HG03378 (cell line): ENCODE data around the gene MAP3K6.

ENCODE experiments used
- ATAC-seq: cut with Tn5 transposase; IDR thresholded peaks from one replicate; pipeline ENCODE4 v1.9.1; 2021; ENCODE audit warnings: mild to moderate bottlenecking, moderate library complexity; ENCODE audit not compliant: unreplicated experiment

MAP3K6 gene

GRCh38 chr1:27358038-27358927, 8.5 kb downstream of the MAP3K6 start:
- no peak for ATAC-seq

DNA sequence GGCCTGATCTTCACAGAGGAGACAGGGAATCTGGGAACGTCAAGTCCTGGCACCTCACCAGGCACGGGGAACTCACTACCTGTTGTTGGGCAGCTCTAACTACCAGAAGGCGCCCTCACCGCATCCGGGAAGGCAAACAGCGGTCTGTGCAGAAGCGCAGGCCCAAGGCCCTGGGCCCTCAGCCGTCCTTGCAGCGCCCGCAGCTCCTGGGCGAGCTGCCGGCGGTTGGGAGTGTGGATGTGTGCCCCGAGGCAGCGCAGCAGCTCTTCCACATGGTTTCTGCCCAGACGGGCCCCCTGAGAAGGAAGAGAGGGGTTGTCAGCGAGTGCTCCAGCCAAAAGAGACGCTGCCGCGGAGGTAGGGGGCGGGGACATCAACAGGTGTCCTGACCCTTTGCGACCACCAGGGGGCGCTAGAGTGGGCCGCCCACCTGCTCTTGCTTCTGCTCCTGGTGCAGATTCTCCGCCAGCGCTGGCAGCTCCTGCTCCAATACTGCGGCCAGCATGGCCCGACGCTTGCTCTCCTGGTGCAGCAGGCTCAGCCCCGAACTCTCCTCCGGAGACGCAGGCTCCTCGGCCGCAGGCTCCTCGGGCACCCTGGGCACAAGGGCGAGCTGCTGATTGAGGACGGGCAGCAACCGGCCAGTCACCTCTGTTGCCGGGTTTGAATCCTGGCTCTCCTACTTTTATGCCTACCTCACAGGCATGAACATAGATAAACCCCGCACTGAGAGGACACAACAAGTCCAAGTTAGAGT, 9.3 kb downstream of the MAP3K6 start:
- no peak for ATAC-seq

- ATAC-seq, result no peak
These were observed 10.0 kb downstream of the MAP3K6 start for GRCh38 chr1:27356619-27357280.

GRCh38 chr1:27356277-27356618, 10.5 kb downstream of the MAP3K6 start:
- no peak for ATAC-seq

DNA sequence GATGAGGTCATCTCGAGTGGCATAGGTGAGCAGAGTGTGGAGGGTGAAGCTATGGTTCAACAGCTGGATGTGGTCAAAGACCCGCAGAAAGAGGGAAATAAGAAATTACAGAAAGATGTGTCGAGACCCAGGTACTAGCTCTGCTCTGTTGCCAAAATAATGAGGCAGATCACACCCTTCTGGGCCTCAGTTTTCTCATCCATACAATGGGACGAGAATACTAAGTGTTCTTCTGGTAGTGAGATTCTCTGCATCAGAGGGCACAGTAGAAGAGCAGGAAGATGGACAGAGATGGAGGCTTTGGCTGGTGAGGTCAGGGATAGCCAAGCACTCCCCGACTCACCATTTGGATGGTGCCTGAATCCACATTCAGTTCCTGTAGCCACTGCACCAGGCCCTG, 11.1 kb downstream of the MAP3K6 start:
- no peak for ATAC-seq

DNA sequence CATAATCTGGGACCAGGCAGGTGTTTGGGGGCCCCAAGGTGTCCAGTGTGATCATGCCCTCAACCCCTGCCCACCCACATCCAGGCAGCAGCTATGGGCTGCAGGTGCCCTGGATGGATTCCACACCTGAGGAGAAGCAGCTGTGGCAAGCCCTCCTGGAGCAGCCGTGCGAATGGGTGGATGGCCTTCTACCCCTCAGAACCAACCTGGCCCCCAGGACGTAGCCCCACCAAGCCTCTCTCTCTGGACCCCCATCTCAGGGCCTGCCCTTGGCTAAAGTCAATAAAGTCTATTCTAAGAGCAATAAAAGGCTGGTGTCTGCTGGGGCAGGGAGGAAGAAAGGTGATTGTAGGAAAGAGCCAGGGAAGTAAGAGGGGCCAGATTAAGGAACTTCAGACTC, 13.1 kb downstream of the MAP3K6 start:
- ATAC-seq, result no peak

GRCh38 chr1:27353166-27353565, 13.6 kb downstream of the MAP3K6 start:
- ATAC-seq, result no peak

DNA sequence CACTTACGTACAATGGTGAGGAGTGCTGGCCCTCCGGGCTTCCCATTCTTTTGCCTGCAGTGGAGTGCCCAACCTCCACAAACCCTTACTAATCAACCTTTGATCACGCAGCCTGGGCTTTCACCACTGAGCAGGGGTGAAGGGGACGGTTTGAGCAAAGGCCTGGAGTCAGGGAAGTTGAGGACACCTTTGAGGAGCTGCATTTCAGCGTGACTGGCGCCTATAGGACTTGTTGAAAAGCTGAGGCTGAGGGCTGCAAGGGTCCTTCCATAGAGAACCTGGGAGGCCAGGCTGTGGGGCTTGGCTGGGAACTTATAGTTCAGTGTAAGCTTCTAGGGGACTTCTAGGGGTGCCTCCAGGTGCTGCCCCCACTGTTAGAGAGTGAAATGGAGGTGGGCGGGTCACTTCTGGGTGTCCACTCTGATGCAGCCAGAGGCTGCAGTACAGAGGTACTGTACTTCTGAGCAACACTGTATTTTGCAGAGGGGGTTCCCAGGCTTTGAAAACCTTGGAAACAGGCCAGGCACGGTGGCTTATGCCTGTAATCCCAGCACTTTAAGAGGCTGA, 15.1 kb downstream of the MAP3K6 start:
- no peak for ATAC-seq

DNA sequence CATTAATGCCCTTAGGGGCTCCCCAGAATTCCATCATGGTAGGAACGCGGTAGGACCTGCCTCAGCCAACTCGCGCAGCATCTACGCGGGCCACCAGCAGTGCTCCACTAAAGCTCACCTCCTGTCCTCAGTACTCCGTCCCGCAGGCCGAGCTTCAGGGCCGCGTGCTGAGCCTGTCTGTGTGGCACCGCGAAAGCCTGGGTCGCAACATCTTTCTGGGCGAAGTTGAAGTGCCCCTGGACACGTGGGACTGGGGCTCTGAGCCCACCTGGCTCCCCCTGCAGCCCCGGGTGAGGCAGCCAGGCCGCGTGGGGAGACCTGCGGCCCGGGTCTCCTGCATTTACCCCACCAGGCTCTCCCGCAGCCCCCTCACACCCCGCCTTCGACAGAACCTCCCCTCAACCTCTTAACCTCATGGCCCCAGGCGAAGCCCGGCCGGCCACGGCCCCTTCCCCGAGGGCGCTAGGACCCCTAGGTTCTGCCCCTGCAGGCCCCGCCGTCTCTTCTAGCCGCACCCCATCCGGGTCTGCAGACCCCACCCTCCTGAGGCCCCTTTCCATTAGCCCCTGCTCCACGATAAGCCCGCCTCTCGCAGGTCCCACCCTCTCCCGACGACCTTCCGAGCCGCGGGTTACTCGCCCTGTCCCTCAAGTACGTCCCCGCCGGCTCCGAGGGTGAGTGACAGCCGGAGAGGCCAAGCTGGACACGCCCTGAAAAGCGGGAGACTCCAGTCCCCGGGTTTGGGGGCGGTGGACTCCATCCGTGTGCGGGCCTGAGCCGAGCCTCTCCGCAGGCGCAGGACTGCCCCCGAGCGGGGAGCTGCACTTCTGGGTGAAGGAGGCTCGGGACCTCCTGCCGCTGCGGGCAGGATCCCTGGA, 15.9 kb downstream of the MAP3K6 start:
- no peak for ATAC-seq

- ATAC-seq, result no peak
These were observed 16.7 kb downstream of the MAP3K6 start for GRCh38 chr1:27349784-27350662.

DNA sequence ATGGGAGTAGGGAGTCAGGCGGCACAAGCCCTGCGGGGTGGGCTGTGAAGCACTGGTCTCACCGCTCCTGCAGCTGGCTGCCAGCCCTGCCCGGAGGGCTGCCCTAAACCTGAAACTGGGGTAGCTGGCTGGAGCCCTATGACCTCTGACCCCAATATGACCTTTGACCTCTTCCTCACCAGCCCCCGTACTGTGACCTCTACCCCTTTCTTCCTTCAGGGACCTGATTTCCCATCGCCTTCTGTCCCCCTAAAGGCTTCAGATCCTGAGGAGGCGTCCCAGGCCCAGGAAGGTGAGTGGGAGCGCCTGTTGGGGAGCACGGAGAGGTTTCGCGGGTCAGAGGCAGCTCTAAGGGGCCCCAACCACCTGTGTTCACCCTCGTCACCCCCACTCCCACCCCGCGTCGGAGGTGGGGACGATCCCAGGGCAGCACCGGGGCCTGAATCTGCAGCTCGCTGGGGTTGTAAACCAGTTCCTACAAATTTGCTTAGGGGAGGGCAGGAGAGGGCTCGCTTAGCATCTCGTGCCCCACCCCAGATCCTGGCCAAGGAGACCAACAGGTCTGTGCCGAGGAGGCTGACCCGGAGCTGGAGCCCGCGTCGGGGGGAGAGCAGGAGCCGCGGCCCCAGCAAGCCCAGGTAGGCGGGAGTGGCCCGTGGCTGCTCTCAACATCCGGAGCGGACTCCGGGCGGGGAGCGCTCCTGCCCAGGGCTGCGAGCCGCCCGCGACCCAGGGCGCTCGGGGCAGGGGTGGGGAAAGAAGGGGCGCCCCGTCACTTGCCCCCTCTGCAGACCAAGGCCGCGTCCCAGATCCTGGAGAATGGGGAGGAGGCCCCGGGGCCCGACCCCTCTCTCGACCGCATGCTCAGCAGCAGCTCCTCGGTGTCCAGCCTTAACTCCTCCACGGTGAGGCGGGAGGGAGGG, 17.6 kb downstream of the MAP3K6 start:
- ATAC-seq, result no peak

DNA sequence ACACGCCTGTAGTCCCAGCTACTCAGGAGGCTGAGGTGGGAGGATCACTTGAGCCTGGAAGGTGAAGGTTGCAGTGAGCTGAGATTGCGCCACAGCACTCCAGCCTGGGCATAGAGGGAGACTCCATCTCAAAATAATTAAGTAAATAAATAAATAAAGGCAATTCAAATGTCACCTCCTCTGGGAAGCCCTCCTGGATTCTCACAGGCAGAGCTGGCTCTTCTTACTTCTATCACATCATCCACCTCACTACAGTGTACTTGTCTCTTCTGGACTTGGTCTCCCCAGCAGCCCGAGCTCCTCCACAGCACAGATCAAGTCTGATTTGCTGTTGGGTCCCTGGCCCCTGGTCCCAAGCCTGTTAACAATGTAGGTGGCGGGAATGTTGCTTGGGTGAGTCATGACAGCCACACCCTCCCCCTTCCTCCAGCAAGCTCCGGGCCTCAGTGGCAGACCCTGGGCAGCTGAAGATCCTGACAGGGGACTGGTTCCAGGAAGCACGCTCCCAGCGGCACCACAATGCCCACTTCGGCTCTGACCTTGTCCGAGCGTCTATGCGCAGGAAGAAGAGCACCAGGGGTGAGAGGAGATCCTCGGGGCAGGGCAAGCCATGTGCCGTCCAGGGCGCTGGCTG, 19.7 kb downstream of the MAP3K6 start:
- no peak for ATAC-seq

GRCh38 chr1:27346357-27346756, 20.4 kb downstream of the MAP3K6 start:
- no peak for ATAC-seq

GRCh38 chr1:27345272-27345671, 21.5 kb downstream of the MAP3K6 start:
- no peak for ATAC-seq

- no peak for ATAC-seq
These were observed 23.1 kb downstream of the MAP3K6 start for GRCh38 chr1:27343639-27344025.

DNA sequence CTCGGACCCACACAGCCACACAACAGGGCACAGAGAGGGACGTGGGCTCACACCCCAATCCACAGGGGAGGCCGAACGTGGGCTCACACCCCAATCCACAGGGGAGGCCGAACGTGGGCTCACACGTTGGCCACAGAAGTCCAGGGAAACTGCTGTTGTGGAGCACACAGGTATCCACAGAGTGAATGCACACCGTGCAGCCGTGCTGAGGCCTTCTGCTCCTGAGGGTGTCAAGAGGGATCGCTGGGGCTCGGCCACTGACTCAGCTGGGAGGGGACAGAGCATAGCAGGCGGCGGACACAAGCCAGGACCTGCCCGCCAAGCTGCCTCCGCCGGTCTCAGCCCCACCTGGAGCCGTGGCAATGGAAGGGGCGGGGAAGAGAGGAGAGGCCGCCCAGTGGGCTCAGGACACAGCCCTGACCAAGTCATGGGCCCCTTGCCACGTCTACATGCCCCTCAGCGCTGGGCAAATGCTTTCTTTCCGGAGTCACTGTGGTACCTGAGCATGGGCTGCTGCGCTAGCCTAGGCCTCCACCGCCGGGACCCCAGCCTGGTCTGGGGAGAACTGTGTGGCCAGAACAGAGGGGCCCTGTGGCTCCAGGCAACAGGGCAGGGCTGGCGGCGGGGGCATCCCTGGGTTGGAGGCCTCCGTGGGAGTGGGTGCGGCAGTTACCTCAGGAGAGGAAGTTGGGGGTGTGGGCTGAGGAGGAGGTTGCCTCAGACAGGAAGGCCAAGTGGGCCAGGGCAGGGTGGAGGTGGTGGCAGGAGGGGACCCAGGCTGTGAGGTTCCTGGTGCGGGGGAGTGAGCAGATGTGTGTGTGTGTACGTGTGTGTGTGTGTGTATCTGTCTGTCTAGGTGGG, 23.8 kb downstream of the MAP3K6 start:
- ATAC-seq, result no peak

DNA sequence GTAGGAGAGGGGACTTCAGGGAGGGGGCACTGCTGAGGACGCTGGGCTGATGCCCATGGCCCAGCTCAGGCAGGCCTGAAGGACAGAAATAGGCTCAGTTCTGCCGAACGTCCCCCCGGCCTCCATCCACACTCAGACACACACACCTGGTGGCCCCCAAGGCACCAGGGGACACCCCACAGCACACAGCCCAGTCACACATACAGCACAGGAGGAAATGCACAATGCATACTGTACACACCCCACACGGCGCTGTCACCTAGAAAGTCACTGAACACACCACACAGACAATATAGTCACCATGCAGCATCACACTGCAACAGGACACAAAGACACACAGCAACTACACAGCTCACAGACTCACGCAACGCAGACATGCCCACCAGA, 24.4 kb downstream of the MAP3K6 start:
- ATAC-seq, result no peak
